ENCODE measurements around the gene RGS7BP.

RGS7BP gene

GRCh38 chr5:64637144-64637543, 131.3 kb downstream of the RGS7BP start:
- no peak for DNase-seq

DNA sequence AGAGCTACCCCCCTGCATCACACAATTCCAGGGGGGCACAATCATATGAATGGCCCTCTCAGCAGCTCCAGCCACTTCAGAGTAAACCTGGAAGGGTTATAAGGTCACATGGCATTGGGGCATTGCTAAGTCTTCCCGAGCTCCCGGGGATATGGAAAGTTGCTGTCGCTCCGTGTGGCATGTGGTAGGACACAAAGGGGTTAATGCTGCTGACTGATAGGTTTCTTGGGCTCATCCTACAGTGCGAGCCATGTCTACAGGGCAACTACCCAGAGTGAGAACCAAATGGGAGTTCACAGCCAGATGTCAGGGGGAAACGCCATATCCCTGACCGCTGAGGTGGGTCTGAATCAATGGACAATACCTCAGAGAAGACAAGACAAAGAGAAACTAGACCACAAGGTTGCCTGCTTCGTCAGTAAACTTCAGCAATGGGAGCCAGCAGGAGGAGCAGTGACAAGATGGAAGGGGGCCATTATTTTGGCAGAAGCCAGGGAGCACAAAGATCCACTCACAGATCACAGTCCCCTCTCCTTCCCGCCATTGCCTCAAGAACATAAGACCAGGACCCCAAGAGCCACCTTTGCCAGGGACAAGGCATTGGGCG, 132.1 kb downstream of the RGS7BP start:
- peak; percentile 8 for DNase-seq

DNA sequence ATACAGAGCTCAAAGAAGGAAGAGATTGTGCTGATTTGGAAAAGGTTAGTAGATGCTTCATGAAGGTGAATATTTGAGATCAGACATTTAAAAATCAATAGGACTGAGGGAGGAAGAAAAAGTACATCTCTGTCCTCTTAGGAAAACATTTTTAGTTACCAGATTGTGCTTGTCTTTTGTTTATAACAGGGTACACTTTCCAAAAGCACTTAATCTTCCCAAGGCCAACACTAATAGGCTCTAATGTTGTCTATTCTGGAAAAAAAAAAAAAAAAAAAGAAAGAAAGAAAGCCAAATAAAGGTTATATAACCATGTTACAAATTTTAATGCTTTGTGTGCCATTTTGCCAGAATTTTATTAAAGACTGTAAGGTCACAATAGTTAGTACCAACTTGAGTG, 139.0 kb downstream of the RGS7BP start:
- DNase-seq: no peak

GRCh38 chr5:64646169-64646568, 140.4 kb downstream of the RGS7BP start:
- DNase-seq: peak; percentile 46

- no peak for DNase-seq
These were observed 143.7 kb downstream of the RGS7BP start for GRCh38 chr5:64649512-64649911.

GRCh38 chr5:64653766-64654560, 148.1 kb downstream of the RGS7BP start:
- DNase-seq: peak; percentile 37

DNA sequence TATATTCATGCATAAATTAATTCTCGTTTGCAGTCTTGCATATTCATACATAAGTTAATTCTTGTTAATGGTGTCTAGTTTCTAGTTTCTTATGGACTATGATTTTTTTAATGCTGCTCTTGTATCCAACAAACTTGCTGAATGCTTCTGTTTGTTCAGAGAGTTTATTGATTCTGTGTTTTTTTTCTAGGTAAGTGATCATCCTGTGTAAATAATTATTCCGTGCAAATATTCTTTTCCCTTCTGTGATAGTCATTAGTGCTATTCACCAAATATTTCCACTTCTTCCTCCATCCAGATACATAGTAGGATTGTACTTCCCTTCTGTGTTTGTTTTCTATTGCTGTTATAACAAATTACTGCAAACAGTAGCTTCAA, 148.7 kb downstream of the RGS7BP start:
- peak; percentile 70 for DNase-seq

DNA sequence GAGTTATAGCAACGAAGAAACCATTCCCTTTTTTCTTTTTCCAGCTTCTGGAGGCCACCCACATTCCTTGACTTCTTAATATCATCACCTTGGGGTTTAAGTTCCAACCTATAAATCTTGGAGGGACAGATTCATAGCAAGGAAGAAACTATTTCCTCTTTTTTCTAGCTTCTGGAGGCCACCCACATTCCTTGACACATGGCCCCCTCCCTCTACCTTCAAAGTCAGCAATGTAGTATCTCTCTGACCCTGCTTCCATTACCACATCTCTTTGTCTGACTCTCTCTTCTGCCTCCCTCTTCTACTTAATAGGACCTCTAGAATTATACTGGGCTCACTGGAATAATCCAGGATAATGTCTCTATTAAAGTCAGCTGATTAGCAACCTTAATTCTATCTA, 149.8 kb downstream of the RGS7BP start:
- DNase-seq: no peak

DNA sequence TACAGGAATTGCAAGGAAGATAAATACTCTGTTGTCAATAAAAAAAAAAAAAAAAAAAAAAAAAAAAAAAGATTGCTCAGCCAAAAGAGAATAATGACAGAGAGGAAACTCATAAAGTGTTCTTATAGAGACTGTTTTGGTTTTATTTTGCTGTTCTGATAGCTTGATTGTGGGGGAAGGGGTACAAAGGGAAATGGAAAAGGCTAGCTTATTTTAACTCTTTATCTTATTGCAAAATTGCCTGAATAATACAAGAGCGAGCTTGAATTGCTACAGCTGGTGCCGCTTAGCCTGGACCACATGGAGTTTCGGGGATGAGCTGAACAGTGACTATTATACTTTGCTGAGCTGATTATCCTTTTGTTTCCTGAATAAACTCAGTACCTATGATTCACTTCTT, 153.5 kb downstream of the RGS7BP start:
- no peak for DNase-seq

All from DMS53 (cell line).